Stimulated activated CD4-positive, alpha-beta T cell treated with anti-CD3 and anti-CD28 coated beads, Interleukin-12 subunit alpha, Interleukin-12 subunit beta, amount 100 ng/mL, for 48 hours (primary cell): ENCODE measurements around the gene INAVA.
"Not testable (repeated sequence)": the region's sequence is repeated elsewhere in the genome, so short reads cannot be mapped to it uniquely, and the experiment has no call there.

Experiments
- DNase-seq, 3 donors: peaks; one replicate each; pipeline ENCODE4 v3.0.0-alpha.2; 2020; ENCODE audit warnings: low read depth in 2 of 3, low spot score in 1 of 3

Gene INAVA

DNA sequence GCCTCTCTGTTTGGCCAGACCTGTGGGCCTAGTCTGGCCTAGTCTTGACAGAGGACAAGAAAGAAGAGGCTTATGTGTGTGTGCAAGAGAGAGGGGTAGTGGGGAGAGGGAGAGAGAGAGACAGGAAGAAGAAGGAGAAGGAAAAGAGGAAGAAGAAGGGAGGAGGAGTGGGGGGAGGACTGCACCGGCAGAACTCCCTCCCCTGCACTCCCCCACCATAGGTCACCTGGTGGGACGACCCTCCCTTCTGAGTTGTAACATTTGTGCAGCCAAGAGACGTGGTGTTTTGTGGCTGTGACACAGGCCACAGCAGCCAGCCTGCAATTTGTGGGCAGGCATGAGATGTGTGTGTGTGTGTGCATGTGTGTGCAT lies 4.3 kb downstream of the INAVA start:
- no peak for DNase-seq

DNA sequence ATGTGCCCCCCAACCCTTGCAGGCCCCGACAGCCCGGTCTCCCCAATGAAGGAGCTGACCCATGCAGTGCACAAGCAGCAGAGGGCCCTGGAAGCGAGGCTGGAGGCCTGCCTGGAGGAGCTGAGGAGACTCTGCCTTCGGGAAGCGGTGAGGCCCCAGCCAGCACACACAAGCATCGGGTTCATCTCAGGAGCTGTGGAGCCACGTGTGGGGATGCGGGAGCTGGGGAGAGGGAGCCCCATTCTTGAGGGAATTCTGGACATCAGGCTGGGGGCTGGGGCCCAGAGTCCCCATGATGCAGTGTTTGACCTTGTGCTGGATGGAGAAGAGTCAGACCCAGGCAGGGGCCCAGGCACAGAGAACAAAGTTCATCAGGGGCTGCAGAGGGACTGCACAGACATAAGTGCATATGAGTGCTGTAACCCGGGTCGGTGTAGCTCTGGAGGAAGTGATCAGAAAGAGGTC lies 4.8 kb downstream of the INAVA start:
- DNase-seq, result no peak

DNA sequence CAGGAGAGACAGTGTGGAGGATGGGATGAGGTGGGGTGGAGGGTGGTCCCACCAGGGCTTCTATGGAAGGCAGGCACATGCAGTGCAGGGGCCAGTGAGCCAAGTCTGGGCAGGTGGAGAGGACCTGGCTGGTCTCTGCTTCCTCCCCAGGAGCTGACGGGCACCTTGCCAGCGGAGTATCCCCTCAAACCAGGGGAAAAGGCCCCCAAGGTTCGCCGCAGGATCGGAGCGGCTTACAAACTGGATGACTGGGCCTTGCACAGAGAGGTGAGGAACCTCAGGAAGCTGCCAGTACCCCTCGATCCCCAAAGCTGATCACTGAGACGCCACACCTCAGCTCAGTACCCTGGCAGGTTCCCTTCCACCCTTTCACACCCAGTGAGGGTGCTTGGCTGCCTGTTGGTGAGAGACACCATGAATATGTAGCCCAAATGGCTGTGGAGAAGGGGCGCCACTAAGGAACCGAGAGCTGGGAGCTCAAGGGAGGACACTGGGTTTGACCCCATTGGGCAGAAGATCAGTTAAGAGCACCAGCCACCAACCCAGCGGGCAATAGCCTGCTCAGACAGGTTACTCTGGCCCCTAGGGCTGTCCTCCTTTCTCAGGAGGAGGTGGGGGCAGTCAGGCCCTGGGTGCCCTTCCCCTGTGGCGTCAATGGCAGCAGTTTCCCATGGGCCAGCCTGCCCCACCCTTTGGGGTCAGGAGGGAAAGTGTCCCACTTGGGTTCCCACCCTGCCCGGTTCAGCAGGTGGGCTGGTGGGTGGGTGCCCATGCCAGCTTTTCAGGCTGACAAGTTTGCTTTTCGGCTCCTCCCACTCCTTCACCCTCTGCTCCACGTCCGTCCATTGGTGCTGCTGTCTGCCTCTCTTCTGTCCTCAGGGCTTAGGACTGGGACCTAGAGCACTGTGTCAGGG lies 5.5 kb downstream of the INAVA start:
- DNase-seq, result no peak

DNA sequence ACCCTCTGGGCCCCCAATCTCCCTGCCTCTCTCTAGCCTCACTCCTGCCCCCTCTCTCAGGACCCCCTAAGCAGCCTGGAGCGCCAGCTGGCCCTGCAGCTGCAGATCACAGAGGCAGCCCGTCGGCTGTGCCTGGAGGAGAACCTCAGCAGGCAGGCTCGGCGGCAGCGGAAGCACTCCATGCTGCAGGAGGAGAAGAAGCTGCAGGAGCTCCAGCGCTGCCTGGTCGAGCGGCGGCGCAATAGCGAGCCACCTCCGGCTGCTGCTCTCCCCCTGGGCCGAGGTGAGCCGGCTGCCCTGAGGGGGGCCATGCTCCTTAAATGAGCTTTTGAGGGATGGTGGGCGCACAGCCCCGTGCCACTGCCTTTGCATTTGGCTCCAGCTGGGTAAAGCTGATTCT lies 6.2 kb downstream of the INAVA start:
- no peak for DNase-seq

DNA sequence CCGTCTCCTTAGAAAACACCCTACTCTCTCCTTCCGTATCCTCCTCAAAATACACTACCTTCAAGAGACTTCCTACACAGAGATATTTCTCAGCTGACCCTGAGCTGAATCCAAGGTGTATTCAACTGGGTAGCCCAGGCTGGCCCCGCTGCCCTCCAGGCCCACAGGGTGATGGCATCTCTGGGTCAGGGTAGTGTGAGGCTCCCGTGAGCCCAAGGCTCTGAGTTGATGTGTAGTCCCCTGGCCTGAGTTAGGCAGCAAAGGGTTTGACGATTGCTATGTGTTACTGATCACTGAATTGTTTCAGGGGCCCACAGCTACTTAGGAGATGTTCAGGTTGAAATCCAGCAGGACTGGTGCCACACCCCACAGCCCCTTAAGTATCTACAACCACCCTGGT lies 6.7 kb downstream of the INAVA start:
- no peak for DNase-seq

DNA sequence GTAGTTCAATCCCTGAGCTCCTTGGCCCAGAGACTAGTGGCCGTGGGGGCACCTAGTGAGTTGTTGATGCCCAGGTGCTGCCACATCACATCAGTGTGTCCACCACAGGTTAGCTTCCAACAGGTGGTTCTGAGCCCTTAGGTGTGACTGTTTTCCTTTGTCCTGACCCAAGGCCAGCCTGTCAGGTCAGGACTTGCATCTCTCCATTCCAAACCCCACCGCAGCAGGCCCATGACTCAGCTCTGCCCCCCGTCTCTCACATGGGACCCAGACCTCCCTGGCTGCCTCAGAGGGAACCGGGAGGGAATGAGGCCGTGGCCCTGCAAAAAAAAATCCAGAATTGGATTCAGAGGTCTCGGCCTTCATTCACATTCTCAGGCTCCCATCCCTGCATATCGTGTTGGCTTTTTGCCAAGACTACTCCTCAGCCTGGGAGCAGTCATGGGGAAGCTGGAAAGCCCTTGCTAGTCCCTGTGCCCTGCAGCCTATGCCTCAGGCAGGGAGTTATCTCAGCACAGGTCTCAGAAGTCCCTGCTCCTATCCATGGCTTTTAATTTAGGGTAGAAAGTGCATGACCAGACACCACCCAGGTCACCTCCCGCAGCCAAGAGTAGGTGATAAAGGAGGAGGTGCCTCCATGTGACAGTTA lies 7.2 kb downstream of the INAVA start:
- DNase-seq, result no peak

DNA sequence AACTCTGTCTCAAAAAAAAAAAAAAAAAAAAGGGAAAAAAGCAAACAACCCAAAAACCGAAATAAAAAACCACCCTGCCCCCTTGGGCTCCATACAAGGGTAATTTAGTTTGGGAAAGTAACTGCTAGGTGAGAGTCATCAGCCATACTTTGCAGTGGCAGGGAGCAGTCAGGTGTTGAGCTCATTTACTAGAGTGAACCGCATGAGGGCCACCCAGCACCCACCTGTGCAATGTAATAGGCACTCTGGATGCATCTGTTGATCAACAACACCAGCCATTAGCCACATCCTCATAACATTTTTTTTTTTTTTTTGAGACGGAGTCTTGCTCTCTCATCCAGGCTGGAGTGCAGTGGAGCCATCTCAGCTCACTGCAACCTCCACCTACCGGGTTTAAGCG lies 9.1 kb downstream of the INAVA start:
- no peak for DNase-seq

DNA sequence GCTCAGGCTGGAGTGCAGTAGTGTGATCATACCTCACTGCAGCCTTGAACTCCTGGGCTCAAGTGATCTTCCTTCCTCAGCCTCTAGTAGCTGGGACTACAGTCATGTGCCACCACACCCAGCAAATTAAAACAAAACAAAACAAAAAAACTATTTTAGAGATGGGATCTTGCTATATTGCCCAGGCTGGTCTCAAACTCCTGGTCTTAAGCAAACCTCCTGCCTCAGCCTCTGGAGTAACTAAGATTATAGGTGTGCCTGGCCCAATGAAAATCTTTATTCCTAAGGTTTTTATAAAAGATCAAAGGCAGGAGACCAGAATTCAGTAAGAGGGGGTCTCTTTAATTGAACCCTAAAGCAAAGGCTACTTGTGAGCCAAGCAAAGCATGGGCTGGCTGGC lies 10.1 kb downstream of the INAVA start:
- no peak for DNase-seq

DNA sequence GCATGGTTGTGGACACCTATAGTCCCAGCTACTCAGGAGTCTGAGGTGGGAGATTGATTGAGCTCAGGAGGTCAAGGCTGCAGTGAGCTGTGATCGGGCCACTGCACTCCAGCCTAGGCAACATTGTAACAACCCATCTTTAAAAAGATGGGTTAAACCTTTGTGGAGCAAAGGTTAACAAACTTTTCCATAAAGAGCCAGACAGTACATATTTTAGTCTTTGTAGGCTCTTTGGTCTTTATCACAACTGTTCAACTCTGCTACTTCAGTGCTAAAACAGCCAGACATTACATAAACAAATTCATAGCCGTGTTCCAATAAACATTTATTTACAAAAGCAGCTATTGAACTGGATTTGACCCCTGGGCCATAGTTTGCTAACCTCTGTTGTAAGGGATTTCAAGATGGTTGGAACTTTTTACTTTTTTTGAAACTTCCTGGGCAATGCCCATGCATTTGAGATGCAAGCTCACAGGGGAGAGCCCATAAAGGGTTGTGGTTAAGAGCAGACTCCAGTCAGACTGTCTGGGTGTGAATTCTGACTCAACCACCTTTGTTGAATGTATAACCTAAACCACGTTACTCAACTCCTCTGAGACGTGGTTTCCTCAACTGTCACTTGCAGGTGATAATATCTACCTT lies 10.8 kb downstream of the INAVA start:
- DNase-seq, result peak; percentile 15 to 44 (median 16)

DNA sequence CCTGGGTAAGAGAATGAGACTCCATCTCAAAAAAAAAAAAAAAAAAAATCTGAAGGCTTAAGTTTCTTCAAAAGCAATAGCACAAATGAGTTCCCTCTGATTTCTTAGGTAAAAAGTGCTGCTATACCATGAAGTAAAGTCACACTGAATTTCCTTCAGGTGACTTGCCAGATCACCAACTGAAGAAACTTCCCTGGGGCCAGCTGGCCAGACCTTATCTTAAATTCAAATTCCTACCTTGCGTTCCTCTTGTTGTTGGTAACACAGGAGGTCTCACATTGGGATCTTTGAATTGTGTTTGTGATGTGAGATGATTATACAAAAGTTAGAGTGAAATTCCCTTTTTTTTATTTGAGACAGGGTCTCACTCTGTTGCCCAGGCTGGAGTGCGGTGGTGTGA lies 11.8 kb downstream of the INAVA start:
- DNase-seq, result no peak

DNA sequence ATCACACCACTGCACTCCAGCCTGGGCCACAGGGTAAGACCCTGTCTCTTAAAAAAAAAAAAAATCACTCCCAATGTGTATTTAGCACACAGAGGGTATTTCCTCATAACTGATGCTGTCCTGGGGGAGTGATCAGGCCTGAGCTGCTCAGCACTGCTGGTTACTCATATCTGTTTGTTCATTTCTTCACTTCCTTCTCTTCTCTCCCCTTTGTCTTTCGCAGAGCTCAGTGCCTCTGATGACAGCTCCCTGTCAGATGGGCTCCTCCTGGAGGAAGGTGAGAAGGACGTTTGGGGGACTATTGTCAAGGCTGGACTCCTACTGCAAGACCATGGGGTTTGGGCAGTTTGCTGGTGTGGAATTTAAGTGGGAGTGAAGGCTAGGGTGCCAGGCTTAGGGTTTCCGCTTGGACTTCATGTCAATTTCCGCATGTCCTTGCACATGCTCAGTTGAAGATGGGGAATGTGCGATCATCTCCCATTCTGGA lies 13.0 kb downstream of the INAVA start:
- DNase-seq, result no peak

DNA sequence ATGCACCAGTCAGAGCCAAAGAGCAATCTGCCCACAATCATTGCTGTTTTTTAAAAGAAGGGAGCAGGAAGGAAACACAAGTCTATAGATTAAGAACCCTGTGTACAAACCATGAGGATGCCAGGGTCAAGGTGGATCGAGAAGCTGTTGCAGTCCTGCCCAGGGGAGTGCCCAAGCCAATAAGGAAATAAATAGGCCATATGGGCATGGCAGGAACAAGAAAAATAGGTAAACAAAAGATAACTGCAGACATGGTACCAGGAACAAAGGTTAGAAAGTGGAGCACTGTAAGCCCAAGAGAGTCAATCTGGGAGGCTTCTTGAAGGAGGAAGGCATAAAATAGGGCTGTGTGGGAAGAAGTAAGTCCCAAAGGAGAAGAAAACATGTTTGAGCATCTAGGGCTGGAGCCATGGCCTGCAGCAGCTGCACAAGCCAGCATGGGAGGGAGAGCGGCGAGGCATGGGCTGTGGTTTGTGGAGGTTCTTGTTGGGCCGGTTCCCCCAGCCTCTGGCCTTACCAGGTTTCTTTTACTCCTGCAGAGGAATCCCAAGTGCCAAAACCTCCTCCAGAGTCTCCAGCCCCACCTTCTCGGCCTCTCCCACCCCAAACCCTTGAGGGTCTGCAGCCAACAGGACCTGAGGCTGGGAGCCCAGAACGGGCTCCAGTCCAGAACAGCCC lies 13.6 kb downstream of the INAVA start:
- no peak for DNase-seq

DNA sequence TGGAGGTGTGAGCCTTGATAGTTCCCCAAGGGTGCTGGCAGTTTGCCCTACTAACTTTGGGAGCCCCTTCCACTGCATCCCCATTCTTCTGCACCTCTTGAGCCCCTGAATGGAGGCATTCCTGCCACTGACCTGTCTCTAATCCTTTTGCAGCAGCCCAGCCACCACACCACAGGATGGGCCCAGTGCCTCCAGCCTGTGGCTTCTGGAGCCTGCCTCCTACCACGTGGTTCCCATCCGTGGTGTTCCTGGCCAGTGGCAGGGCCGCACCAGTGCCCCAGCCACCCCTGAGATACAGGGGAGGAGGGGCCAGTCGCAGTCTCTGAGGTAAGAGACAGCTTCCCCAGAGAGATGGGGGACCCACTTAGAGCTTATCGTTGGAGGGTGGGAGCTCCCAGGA lies 14.4 kb downstream of the INAVA start:
- DNase-seq, result no peak

DNA sequence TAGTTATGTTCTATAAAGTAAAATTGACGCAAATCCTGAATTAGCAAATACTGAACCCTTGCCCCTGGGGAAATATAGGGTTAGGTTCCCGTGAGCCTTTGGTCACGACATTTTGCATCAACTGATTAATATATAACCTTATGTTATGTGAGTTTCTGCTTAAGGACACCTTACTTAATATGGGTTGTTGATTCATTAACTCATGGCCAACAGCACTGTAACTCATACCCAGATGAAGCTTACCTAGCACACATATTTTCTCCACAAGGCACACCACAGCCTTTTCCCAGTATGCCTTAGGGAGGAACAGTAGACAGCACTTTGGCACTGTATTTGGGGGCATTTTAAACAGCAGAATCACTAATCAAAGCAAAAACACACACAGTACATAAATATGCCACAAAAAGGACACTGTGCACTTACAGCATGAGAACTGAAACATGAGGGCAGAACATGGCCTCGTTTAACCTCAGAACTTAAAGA lies 15.1 kb downstream of the INAVA start:
- no peak for DNase-seq

DNA sequence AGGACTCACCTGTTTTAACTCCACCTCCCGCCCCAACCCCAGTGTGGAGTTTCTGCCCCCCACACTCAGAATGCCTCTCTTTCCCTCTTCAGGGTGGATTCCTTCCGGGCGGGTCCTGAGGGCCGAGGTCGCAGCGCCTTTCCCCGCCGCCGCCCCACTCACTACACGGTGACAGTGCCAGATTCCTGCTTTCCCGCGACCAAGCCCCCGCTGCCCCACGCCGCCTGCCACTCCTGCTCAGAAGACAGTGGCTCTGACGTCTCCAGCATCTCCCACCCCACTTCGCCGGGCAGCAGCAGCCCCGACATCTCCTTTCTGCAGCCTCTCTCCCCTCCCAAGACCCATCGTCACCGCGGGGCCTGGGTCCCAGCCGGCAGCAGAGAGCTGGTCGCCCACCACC lies 16.7 kb downstream of the INAVA start:
- DNase-seq, result no peak

DNA sequence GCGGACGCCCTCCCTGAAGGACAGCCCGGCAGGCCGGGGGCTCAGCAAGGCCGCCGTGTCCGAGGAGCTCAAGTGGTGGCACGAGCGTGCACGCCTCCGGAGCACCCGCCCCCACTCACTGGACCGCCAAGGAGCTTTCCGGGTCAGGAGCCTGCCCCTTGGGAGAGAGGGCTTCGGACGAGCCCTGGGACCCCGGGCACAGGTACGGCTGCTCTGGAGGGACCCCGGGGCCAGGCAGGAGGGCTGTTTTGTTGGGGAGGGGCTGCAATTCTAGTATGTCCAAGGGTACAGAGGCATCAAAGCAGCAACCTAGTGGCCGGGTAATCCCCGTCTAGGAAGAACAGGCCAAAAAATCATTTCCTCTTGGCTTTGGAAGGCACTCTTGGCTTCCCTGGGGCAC lies 17.2 kb downstream of the INAVA start:
- DNase-seq, result not testable (repeated sequence)

DNA sequence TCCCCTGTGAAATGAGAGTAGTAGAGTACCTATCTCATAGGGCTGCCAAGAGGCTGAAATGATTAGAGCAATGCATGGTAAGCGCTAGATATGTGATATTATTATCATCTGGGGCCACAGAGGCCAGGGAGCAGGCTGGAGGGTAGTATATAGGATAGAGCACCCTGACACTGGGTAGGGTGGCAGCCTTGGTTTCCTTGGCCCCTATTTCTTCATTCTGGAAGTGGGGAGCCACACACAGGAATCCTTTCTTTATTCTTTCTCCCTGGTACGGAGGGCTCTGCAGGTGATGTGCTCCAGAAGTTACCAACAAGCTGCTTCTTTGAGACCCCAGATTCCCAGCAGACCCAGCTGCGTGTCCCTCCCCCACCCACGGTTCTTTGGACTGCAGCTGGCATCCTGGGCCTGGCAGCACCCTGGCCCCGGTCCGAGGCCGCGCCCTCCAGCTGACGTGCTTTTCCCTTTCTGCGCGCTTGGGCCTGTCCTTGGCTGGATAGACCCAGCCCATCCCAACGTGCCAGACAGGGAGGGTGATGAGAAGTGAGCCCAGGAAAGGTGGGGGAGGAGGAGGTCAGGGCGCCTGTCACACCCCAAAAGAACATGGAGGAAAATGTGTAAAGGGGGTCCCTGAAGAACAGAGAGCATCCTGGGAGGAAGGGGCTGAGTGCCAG lies 18.2 kb downstream of the INAVA start:
- DNase-seq, result no peak

DNA sequence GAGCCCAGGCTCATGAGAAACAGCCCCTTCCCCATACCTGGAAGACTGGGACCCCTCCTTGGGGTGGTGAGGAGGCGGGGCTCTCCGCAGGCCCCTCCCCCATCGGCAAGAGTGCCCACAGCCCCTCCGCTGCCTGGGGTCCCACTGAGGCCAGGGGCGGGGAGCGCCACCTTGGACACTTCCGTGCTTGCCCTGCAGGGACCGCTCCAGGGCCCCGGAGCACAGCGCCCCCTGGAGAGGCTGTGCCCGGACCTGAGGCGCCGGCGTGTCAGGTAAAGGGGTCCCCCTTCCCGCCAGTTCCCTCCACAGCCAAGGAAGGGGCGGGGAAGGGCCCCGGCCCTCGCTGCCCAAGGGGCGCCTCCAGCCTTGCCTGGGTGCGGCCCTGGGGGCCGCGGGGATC lies 21.5 kb downstream of the INAVA start:
- no peak for DNase-seq

DNA sequence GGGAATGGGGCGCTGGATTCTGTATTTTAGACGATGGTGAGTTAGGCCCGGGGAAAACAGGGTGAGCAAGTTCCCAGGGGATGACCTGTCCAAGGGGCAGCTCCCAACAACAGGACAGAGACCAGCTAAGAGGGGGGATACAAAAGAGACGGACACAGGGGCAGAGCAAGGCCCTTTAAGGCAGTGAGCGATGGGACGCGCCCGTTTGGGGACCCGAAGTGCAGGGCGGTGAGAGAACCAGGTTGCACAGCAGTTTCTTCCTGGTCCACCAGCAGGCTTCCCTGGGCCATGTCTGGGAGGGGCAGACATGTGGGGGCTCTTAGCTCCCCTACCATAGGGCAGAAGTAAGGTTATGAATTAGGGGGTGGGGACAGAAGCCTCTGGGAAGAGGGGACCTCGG lies 22.0 kb downstream of the INAVA start:
- no peak for DNase-seq

DNA sequence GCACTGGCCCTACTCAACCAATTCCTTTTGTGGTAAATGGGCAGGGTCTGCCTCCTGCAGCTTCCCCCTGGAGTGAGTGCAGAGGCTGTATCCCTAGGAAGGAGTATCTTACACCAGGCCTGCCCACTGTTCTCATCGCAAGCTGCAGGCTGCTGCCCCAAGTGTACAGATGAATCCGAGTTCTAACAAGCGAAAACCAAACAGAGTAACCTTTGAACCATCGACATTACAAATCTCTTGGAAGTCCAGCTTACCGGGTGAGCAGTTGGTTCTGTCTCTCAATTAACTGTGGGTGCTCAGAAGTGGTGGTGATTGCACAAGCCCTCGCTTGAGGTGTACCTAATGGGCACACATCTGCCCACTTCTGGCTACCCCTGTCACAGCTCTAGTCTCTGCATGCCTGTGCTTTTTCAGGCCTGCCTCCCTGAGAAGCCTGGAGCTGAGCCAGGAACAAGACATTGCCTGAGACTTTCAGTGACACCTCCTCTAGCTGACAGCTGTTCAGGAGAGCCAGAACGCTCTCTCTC lies 22.7 kb downstream of the INAVA start:
- no peak for DNase-seq
